ENCODE results near the gene NKD1. TPM values are rescaled to one million over a fixed set of nuclear protein-coding genes. Genes with fewer than 3 reads are reported as not detected.

The NKD1 gene
- total and polyA plus RNA-seq, 2 of the 8 experiments (the other 6 are each of a cell fraction or from before 2014, with no cell fraction given): 0.70 to 4.5 TPM

DNA sequence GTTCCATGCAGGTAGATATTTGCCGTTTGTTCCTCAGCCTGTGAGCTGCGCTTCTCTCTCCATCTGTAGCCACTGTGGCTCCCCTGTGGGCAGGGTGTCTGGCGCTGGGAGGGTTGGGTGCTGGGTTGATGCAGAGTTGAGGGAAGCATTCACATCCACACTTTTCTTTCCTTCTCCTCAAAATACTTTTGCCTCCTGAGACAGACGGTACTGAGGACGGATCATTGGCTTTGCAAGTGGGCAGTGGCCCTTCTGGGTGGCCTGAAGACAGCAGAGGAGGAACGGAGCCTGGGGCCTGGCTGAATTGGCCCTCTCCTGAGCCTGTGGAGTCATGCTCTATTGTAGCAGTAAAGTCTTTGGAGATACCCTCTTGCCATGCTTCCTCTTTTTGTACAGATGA lies 43.0 kb downstream of the NKD1 start (continued):
- TF ChIP-seq CHD7 (IDR thresholded peaks at IDR 0.05; ENCODE audit: insufficient replicate concordance, low read length): no peak
- TF ChIP-seq TBP (IDR thresholded peaks at IDR 0.05; ENCODE audit: low read depth, low read length): no peak
- TF ChIP-seq CEBPB (IDR thresholded peaks at IDR 0.05; ENCODE audit: low read depth, low read length): no peak
- TF ChIP-seq SUZ12 (IDR thresholded peaks at IDR 0.05; ENCODE audit: low read length): no peak
- TF ChIP-seq JUND (IDR thresholded peaks at IDR 0.05; ENCODE audit: low read length): no peak
- TF ChIP-seq RFX5 (IDR thresholded peaks at IDR 0.05; ENCODE audit: borderline replicate concordance, low read depth, low read length): no peak
- no peak for TF ChIP-seq SP4 (IDR thresholded peaks at IDR 0.05; ENCODE audit: low read length)
- TF ChIP-seq RNF2 (IDR thresholded peaks at IDR 0.05; ENCODE audit: borderline replicate concordance, low read depth, low read length, missing control alignments, poor library complexity, severe bottlenecking): no peak
- TF ChIP-seq POLR2A (IDR thresholded peaks at IDR 0.05; ENCODE audit: control extremely low read depth in 1 of 2, low read depth in 2 of 2, low read length in 2 of 2): no peak
- no peak for TF ChIP-seq RBBP5 (IDR thresholded peaks at IDR 0.05; ENCODE audit: borderline replicate concordance, low read depth, low read length)
- TF ChIP-seq TAF1 (IDR thresholded peaks at IDR 0.05; ENCODE audit: low read depth, low read length): no peak
- TF ChIP-seq PHF8 (conservative IDR thresholded peaks at IDR 0.05; ENCODE audit: low read depth, low read length): no peak
- TF ChIP-seq CBX5 (IDR thresholded peaks at IDR 0.05; ENCODE audit: low read depth, low read length): no peak

All from H1 (cell line).